HG02610 (cell line): ENCODE data around the gene PRAMEF11.

ENCODE experiments used
- ATAC-seq: cut with Tn5 transposase; IDR thresholded peaks from one replicate; pipeline ENCODE4 v1.9.1; 2021; ENCODE audit warnings: mild to moderate bottlenecking, moderate library complexity; ENCODE audit not compliant: unreplicated experiment

PRAMEF11 gene

GRCh38 chr1:12774801-12775345 is 56.3 kb downstream of the PRAMEF11 start:
- no peak for ATAC-seq
